ENCODE measurements around the gene SPTB.
A peak's percentile ranks its signal among the peaks of the same experiment; 100 is the strongest.

Gene SPTB

GRCh38 chr14:64849940-64850339 is 29.8 kb downstream of the SPTB start:
- DNase-seq (ENCODE audit: low read depth) = no peak
- TF ChIP-seq CTCF (IDR thresholded peaks at IDR 0.05; ENCODE audit: low read depth, low read length, missing control alignments) = no peak
- no peak overlapping the region for H3K4me3 ChIP-seq (ENCODE audit: low read depth, low read length)
- in situ Hi-C loops (cut with HindIII; ENCODE audit: low sequenced_read_pairs) = no loop called here

GRCh38 chr14:64848239-64848638 is 31.5 kb downstream of the SPTB start:
- in situ Hi-C loops (cut with HindIII; ENCODE audit: low sequenced_read_pairs) = no loop called here
- DNase-seq (ENCODE audit: low read depth) = no peak
- no peak overlapping the region for H3K4me3 ChIP-seq (ENCODE audit: low read depth, low read length)
- no peak for TF ChIP-seq CTCF (IDR thresholded peaks at IDR 0.05; ENCODE audit: low read depth, low read length, missing control alignments)

GRCh38 chr14:64846319-64846718 is 33.4 kb downstream of the SPTB start:
- in situ Hi-C loops (cut with HindIII; ENCODE audit: low sequenced_read_pairs) = no loop called here
- DNase-seq (ENCODE audit: low read depth) = no peak
- no peak overlapping the region for H3K4me3 ChIP-seq (ENCODE audit: low read depth, low read length)
- no peak for TF ChIP-seq CTCF (IDR thresholded peaks at IDR 0.05; ENCODE audit: low read depth, low read length, missing control alignments)

GRCh38 chr14:64845878-64846277 is 33.8 kb downstream of the SPTB start:
- in situ Hi-C loops (cut with HindIII; ENCODE audit: low sequenced_read_pairs) = no loop called here
- no peak for TF ChIP-seq CTCF (IDR thresholded peaks at IDR 0.05; ENCODE audit: low read depth, low read length, missing control alignments)
- H3K4me3 ChIP-seq (ENCODE audit: low read depth, low read length) = no peak overlapping the region
- peak; percentile 56 for DNase-seq (ENCODE audit: low read depth)

- no peak for TF ChIP-seq CTCF (IDR thresholded peaks at IDR 0.05; ENCODE audit: low read depth, low read length, missing control alignments)
- in situ Hi-C loops (cut with HindIII; ENCODE audit: low sequenced_read_pairs) = no loop called here
- DNase-seq (ENCODE audit: low read depth) = no peak
These were observed 34.7 kb downstream of the SPTB start for GRCh38 chr14:64844969-64845536.

GRCh38 chr14:64844272-64844671 is 35.4 kb downstream of the SPTB start:
- no peak for DNase-seq (ENCODE audit: low read depth)
- in situ Hi-C loops (cut with HindIII; ENCODE audit: low sequenced_read_pairs) = no loop called here
- H3K4me3 ChIP-seq (ENCODE audit: low read depth, low read length) = no peak overlapping the region
- TF ChIP-seq CTCF (IDR thresholded peaks at IDR 0.05; ENCODE audit: low read depth, low read length, missing control alignments) = no peak

More at GRCh38 chr14:64844969-64845536, 34.7 kb downstream of the SPTB start:
- no peak overlapping the region for H3K4me3 ChIP-seq (ENCODE audit: low read depth, low read length)
